PFSK-1 (cell line): Measurements from ENCODE around the gene KCNK10.

Source experiments
- FOXP2 ChIP-seq: optimal IDR thresholded peaks from 2 replicates; pipeline ENCODE3; 2011; ENCODE audit warnings: borderline replicate concordance, control low read depth, inconsistent platforms; ENCODE audit not compliant: insufficient read depth; ENCODE audit errors: extremely low read length, extremely low read depth
- POLR2AphosphoS5 ChIP-seq: IDR thresholded peaks from 2 replicates; pipeline ENCODE4 v1.6.1; 2012; ENCODE audit warnings: low read depth, mild to moderate bottlenecking, control low read depth, low read length, moderate library complexity
- REST ChIP-seq, 2 experiments: IDR thresholded peaks; 2 replicates each; pipeline versions ENCODE4 v1.6.1 to v1.8.0; 2011 to 2012; ENCODE audit warnings: low read depth in 2 of 2, low read length in 2 of 2, control low read depth in 1 of 2, inconsistent platforms in 1 of 2, mild to moderate bottlenecking in 1 of 2, moderate library complexity in 1 of 2; ENCODE audit not compliant: insufficient read depth in 1 of 2
- SIN3A ChIP-seq: IDR thresholded peaks from 2 replicates; pipeline ENCODE4 v1.6.1; 2012; ENCODE audit warnings: mild to moderate bottlenecking, low read length, moderate library complexity, borderline replicate concordance; ENCODE audit not compliant: insufficient read depth
- TAF1 ChIP-seq: IDR thresholded peaks from 2 replicates; pipeline ENCODE4 v1.6.1; 2012; ENCODE audit warnings: low read length, control low read depth, borderline replicate concordance; ENCODE audit not compliant: insufficient read depth

Gene KCNK10

GRCh38 chr14:88198446-88198845, 124.6 kb downstream of the KCNK10 start:
- TF ChIP-seq REST (IDR thresholded peaks at IDR 0.05; ENCODE audit: insufficient read depth in 1 of 2, low read depth in 2 of 2, low read length in 2 of 2), result no peak
- TF ChIP-seq POLR2AphosphoS5, result no peak
- TF ChIP-seq FOXP2, result no peak
- no peak for TF ChIP-seq SIN3A
- TF ChIP-seq TAF1, result no peak

DNA sequence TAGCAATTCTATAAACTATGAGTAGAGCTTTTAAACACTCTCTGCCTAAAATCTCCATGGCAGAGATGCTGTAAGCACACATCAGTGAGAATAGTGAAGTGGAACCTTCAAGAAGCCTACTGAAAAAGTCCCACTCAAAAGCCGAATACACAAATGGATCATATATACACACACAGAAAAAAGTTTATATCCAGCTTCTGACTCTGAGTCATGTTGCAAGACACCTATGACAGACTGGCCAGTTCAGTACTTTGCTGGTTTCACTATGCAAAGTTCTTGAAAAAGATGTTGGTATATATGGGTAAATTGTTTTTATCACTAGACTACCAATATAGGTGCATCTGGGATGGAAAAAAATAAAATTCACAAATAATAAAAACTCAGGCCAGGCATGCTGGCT, 126.1 kb downstream of the KCNK10 start:
- TF ChIP-seq REST (IDR thresholded peaks at IDR 0.05; ENCODE audit: insufficient read depth in 1 of 2, low read depth in 2 of 2, low read length in 2 of 2) (no peak), POLR2AphosphoS5 (no peak), TAF1 (no peak), FOXP2 (no peak), SIN3A (no peak)

DNA sequence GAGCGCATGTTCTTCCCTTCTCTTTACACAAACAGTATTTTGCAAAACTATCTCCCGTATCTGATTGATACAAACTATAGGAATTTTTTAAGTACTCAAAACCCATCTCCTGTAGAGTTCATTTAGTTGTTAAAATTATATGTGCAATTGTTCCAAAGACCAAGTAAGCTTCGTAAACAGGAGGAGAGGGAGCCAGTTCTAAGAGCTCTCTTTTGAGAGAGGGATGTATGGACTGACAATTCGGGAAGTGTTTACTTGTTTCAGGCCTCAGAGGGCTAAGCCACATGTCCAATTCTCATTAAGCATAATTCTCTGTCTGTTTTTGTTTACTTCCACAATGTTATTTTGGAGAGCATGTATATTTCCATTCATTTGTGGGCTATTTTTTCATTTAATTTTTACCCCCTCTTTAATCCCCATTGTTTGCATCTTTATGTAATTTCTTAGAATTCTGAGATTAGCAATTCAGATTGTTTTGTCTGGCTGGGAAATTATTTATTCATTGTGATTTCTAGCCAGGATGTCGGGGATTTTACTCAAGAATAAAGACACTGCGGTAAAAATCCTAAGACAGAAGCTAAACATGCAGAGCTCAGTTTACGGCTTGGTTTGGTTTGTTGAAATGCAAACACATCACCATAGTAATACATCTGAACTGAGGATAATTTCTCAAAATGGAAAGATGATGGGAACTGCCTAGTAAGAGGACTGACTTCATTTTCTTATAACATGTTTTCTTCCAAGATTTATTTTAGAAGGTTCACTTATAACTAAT, 126.8 kb downstream of the KCNK10 start:
- TF ChIP-seq FOXP2 (no peak), REST (IDR thresholded peaks at IDR 0.05; ENCODE audit: insufficient read depth in 1 of 2, low read depth in 2 of 2, low read length in 2 of 2) (no peak), TAF1 (no peak), POLR2AphosphoS5 (no peak), SIN3A (no peak)

- no peak for TF ChIP-seq SIN3A
- no peak for TF ChIP-seq FOXP2
- no peak for TF ChIP-seq POLR2AphosphoS5
- TF ChIP-seq REST (IDR thresholded peaks at IDR 0.05; ENCODE audit: insufficient read depth in 1 of 2, low read depth in 2 of 2, low read length in 2 of 2), result no peak
- no peak for TF ChIP-seq TAF1
Measured at GRCh38 chr14:88195676-88196075, 127.4 kb downstream of the KCNK10 start.

DNA sequence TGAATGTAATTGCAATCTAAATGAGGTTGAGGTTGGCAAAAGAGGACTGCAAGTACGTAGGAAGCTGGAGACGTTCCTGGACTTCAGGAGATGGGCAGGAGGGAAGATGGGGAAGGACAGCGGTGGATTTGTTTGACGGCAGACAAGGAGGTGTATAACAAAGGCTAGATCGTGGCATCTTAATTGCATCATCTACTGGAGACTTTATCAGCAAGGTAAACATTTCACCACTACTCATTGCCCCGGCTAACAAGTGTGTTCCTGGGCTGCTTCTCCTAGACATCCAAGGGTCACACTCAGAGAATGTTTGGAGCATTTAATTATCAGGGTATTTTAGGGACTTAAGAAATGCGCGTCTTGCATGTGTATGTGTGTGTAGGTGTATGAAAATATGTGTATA, 128.5 kb downstream of the KCNK10 start:
- TF ChIP-seq POLR2AphosphoS5 (no peak), REST (IDR thresholded peaks at IDR 0.05; ENCODE audit: insufficient read depth in 1 of 2, low read depth in 2 of 2, low read length in 2 of 2) (no peak), FOXP2 (no peak), TAF1 (no peak), SIN3A (no peak)
